HG03175 (cell line): ENCODE data around the gene OR2A1.
A peak's percentile ranks its signal among the peaks of the same experiment; 100 is the strongest.
"Not testable (repeated sequence)": the region's sequence is repeated elsewhere in the genome, so short reads cannot be mapped to it uniquely, and the experiment has no call there.

Experiments used
- ATAC-seq: cut with Tn5 transposase; IDR thresholded peaks from one replicate; pipeline ENCODE4 v1.9.1; 2021; ENCODE audit warnings: mild to moderate bottlenecking, moderate library complexity; ENCODE audit not compliant: unreplicated experiment

OR2A1 gene, protein sequence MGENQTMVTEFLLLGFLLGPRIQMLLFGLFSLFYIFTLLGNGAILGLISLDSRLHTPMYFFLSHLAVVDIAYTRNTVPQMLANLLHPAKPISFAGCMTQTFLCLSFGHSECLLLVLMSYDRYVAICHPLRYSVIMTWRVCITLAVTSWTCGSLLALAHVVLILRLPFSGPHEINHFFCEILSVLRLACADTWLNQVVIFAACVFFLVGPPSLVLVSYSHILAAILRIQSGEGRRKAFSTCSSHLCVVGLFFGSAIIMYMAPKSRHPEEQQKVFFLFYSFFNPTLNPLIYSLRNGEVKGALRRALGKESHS

DNA sequence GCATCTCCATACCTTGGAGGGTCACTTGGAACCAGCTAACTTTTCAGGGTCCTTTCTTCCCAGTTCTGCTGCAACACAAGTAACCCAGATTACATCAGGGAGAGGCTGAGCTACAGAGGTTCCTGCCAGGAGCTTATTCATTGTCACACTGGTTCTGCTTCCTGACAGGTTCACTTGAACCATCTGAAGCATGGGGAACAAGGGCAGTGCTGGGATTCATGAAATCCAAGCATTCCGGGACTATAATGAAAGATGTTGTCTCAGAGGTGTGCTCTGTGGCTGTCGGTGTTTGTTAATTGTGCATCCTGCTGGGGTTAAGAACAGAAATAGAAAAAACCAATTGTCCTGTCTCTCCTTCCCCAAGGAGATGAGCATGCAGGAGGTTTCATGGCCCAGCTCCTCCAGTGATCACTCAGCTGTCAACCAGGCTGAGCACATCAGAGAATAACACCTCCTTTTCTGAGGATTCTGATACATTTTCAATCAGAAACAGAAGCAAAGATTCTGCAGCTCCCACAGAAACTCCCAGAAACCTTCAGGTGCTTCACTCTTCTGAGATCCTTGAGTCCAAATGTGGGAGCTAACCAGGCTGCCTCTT, at the start of gene OR2A1:
Gene OR2A1, plus strand, starts transcription at position 548 of the 598 bp plus-strand sequence. CDS start 5,706 bp downstream, outside the sequence.
- ATAC-seq, result not testable (repeated sequence)

DNA sequence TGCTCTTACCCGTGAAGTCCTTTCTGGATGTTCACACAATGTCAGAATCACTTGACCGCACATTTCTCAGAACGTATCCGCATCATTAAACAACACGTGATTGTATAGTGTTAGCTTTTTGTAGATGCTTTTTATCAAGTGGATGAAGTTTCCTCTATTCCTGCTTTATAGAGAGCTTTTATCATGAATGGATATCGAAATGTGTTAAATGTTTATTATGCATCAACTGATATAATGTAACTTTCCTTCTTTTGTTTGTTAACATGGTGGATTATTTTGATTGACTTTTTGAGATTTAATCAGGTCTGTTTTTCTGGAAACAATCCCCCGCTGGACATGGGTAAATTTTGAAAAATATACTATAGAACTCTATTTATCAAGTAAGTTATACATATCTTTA, 47.5 kb upstream of the OR2A1 start, which contains the start of gene OR2A7:
Gene OR2A7, minus strand, starts transcription at position 101 of the 400 bp plus-strand sequence. CDS start 5,164 bp downstream, outside the sequence.
- not testable (repeated sequence) for ATAC-seq

DNA sequence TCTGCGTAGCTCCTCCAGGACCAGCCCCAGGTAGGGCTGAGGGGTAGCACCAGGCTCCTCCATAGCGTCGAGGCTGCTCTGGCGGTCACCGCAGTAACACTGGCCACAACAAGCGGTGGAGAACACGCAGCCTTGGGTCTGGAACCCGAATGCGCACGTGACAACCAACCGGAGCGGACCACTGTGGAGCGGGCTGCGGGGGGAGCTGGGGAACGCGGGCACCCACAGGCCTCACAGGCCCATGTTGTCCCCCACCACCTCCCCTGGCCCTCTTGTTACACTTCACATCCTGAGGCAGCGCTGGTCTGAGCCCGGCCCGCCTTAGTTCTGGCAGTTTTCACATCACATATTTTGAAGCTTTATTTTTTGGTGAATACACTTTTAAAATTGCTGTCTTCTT, 43.0 kb upstream of the OR2A1 start, which contains the start of gene CTAGE8:
Gene CTAGE8, minus strand, starts transcription at position 101 of the 400 bp plus-strand sequence. Its CDS starts 38 bp downstream, at position 63.
- not testable (repeated sequence) for ATAC-seq

DNA sequence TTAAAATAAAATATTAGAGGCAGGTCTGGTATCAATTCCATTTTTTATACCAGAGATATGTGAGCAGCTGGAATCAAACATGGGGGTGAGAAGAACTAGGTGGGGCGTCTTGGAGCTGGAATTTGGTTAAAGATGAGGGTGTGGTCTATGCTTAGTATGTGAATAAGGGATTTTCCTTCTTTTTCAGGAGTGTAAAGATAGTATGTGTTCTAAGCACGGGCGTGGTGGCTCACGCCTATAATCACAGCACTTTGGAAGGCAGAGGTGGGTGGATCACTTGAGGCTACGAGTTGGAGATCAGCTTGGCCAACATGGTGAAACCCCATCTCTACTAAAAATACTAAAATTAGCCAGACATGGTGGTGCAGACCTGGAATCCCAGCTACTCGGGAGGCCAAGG, 36.9 kb upstream of the OR2A1 start:
- not testable (repeated sequence) for ATAC-seq

DNA sequence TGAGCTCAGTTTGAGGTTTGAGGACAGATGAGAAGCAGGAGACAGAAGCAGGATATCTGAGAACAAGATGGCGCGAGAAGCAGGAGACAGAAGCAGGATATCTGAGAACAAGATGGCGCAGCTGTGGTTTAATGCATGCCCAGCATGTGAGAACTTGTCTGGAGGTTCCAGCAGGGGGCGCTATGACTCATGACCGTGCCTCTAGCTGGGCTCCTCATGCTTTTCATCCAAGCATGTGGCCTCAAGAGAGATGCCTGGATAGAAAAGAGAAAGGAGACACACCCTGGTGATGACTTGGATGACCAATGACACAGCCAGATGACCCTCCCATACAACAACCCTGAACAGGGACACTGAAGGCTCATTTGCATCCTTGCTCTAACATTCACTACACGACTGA, 32.2 kb upstream of the OR2A1 start:
- ATAC-seq, result not testable (repeated sequence)

DNA sequence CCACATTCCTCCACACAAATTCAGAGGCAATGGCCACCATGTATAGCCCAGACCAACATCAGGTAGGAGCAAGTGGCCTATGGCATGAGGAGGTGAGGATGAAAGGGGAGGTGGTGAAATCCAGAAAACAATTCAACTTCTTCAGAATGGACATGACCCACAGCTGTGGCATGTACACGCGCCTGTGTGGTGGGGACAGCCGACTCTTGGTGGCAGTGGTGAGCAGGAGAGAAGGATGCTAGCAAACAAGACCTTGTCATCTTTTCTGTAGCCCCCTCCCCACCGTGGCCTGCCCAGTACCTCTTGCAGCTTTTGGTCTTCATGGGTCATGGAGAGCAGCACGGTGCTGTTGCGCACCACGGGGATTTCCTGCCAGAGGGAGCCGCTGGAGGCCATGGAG, 30.2 kb upstream of the OR2A1 start:
- not testable (repeated sequence) for ATAC-seq

DNA sequence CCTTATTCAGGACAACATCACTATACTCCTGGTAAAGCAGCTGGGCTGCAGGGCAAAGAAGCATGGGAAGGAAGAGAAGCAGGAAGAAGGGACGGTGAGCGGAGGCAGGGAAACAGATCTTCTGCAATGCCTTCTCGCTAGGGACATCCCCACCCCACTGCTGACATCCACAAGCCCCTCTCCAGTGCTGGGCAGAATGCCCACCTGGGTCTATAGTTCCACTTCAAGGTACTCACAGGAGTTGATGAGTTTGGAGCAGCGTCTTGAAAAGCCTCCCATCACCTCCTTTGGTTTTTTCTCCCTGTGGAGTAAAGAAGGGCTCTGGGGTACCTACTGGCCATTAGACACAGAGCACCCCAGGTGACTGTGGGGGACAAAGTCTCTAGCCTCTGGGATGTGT, 29.7 kb upstream of the OR2A1 start:
- not testable (repeated sequence) for ATAC-seq

DNA sequence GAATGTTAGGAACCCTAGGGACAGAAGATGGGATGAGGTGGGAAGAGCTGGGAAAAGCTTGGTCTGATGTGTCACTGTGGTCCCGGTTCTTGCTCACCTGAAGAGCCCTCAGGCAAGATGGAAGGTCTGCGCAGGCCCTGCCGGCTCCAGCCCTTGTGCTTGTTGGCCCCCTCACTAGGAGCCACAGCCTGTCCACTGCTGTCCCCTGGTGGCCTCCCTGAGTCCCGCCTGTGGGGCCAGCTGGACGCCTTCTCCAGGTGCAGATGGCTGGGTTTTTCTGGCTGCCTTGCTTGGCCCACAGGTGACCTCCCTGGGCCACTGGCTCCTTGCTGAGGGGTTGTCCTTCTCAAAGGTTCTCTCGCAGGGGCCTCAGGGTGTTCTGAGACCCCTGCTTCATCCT, 28.5 kb upstream of the OR2A1 start:
- not testable (repeated sequence) for ATAC-seq

DNA sequence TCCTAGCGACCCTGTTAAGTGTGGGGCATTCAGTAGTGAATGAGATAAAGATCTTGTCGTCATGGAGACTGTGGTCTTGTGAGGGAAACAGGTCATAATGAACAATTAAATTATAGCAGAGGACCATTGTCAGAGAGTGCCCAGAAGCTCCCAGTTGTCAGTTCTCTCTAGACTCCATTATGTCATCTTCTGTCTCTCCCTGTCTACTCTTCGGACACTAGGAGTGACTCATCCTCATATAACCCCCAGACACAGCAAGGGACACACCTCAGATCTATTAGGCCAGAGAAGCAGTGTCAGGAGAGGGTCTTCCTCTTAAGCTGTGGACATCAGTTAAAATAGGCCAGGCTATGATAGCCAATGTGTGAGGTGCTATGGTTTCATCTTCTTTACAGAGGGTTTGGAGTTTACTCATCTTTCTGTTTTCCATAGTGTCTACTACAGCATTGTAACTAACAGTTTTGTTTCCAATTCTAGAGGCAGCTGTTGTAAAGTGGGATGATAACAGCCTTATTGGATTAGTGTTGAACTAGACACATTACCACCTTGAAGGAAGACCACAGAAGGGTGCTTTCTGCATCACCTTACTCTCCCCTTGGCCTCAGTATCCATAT, 24.9 kb upstream of the OR2A1 start:
- ATAC-seq, result not testable (repeated sequence)

DNA sequence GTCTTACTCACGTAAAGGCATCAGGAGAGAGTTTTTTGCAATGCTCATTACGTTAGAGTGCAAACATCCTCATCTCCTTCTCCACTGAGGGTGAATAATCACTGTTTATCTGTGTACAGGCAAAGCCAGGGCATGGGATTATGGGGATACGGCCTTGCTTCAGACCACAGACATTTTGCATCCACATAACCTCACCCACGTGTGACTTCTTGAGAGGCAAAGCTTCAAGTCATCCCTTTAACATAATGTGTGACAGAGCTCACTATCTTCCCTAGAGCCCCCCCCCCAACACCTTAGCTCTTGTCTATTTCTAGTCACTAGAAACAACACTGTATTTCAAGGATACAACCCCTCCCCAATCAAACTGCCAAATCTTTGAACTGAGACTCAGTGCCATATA, 20.6 kb upstream of the OR2A1 start:
- not testable (repeated sequence) for ATAC-seq

DNA sequence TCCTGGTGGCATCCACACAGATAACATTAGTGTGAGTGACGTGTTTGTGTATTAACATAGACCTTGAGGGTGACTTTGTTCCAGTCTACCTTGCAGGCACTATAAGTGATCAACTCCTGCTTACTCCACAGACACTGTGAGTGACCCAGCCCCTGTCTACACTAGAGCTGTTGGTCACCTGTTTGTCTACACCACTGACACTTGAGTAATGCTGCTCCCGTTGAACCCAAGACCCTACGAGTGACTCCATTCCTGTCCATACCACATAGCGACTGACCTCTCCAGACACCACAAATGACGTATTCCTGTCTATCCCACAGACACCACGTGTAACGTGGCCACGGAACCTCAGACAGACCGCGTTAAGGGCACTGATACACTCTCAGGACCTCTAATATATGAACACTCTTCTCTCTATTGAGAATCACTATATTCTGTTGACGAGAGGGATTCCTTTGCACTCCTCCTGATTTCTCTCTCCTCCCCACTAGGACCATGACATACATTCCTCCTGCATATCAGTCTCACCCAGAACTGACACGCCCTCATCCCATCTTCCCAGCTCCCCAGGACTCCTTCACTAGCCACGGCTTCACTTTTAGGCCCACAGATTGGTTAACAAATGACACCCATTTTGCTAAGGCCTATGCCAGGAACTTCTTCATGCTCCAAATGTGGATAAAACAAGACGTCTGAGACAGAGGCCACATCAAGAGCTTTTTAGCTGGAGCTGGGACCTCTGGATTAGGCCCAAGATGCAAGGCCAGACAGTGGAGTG, 19.6 kb upstream of the OR2A1 start:
- not testable (repeated sequence) for ATAC-seq

DNA sequence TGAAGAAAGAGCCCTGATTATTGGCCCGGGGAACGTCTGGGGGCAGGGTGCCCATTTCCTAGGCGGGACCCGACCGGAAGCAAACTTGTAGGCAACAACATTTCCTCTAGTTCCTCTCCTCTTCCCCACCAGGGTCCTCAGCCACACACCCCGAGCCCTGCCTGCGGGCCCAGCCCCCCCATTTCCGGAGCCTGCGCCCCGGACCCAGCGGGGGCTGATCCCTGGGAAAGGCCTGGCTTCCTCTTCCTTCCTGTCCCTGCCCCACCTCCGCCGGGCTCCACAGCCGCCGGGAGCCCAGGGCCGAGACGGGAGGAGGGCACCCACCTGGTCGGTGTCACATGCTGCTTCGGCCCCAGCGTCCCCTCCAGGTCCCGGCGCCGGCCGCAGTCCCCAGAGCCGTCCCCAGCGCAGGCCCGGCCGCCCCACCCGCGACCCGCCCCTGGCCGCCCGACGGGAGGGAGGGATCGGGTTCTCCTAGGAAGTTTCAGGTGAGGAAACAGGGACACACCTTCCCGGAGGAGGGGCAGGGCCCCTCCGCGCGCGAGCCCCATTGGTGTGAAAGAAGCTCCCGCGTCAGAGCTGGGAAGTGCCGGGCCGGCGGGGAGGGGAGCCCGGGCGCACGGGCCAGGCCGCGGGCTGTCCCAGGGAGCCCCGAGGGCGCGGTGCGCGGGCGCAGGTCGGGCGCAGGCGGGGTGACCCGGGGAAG, 18.3 kb upstream of the OR2A1 start:
- peak; percentile 80 for ATAC-seq

DNA sequence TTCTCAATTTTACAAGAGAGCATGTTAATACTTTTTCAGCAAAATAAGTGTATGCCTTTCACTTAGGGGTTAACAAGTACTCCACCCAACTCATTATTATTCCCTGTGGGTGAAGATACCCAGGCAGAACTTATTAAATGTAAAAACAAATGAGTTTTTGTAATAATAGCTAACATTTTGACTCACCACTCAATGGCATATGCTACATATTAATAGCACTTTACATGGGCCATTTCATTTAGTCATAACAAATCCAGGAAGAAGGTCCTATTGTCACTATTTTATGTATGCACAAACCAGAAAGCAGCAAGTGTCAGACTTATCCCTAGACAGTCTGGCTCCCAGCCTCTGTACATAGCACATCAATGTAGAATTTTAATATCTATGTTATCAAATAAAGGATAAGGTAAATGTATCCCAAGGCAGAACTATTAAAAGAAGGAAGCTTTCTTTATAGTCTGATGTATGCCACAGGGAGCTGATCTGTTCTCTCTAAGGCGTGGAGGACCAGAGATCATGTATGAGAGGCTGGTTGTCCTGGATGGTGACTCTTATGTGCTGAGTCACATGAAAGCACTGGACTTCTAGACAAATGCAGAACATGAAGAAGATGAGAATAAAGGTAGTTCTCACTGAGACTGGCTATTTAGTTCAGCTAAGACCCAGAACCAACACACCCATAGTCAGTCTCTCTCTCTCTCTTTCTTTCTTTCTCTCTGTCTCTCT, 9.5 kb upstream of the OR2A1 start:
- ATAC-seq, result not testable (repeated sequence)

DNA sequence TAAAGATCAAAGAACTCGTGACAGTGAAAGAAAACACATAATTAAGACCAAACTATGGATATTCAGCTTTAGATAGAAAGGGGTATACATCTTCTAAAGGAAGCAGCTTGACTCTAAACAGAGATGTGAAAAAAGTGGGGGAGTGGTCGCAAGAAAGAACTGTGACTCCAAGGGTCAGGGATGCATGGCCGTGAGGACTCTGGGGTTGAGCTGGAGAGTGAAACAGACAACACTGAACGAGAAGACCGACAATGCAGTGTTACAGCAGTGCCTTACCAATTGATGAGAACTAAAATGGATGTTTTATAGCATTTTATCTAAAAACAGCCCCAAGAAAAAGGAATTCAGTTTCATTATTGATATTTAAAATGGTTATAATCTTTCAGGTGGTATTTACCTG, 8.6 kb upstream of the OR2A1 start:
- not testable (repeated sequence) for ATAC-seq

DNA sequence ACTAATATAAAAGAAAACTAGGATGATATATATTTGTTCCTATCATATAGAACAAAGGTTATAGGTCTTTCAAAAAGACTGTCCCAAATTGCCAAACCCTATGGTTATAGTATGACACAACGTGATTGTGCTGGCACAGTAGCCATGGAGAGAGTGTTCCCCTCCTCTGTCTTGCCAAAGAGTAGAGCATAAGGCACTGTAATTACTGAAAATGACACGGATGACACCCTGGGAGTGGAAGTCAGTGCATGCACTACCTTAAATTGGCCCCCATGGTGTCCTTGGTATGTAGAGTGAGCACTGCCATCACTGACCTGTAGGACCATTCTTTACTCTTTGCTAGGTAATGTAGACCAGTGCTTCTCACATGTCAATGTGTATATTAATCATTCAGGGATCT, 7.1 kb upstream of the OR2A1 start:
- ATAC-seq, result not testable (repeated sequence)

DNA sequence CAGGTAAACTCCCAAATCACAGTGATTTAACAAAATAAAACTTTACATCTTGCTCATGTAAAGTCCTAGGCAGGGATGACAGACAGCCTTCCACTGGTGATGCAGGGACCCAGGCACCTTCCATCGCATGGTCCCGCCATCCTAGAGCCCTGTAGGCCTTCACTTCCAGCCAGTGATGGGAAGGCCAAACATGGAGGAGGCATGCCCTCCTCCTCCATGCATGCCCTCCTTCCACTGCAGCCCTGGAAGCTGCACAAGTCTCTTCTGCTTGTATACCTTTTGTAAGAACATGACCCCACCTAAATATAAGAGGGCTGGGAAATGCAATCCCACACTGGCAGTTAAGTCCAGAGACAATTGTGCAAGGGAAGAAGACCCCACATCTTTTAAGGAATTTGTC, 2.5 kb upstream of the OR2A1 start:
- ATAC-seq, result not testable (repeated sequence)

DNA sequence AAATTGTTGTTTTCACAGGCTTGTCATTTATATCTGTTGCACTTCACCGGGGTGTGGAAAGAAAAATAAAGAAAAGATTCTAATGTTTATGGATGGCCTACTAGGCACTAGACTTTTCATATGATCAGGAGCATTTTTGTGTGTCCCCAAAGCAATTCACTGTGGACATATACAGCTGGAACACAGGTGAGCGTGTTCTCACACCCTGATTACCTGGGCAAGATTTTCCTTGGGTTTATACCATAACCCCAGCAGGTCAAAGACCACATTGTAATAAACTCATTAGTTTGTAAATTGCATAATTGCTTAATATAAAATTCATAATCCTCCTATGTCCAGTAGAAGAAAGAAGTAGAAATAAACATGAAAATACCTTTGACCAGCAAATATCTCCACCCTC, 1.0 kb upstream of the OR2A1 start:
- not testable (repeated sequence) for ATAC-seq

DNA sequence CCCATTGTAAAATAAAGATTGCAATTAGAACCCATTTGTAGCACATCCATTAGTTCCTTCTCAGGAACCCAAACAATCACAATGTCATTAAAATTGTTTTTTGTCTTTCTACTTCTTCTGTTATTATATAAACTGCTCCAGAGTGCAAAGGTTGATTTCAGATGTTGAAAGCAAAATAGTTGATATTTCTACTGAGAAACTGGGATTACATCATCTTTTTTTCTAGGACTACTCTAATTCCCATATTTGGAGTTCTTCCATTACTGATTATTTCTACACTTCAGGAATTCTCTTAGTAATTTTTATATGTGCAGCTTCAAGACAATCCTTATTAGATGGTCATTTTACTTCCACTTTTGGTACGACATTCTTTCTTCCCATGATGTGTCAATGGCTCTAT, 5.3 kb downstream of the OR2A1 start:
- not testable (repeated sequence) for ATAC-seq

DNA sequence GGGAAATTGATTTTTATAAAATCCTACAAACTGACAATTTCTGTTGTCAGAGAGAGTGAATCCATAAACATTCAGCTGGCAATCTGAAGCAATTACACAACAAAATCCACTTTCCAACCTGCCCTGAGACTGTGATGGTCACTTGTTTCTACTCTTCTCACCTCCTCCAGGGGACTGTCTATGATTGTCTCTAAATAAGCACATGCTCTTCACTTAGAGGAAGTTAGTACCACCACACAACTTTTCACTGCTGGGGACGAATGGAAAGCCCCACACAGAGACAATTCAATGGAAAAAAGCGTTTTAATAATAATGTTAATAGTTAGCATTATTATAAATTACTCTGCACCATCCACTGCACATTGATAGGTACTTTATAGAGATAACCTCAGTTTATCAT, 7.3 kb downstream of the OR2A1 start:
- ATAC-seq, result not testable (repeated sequence)
